ENCODE measurements around the gene TPPP3.

DNA sequence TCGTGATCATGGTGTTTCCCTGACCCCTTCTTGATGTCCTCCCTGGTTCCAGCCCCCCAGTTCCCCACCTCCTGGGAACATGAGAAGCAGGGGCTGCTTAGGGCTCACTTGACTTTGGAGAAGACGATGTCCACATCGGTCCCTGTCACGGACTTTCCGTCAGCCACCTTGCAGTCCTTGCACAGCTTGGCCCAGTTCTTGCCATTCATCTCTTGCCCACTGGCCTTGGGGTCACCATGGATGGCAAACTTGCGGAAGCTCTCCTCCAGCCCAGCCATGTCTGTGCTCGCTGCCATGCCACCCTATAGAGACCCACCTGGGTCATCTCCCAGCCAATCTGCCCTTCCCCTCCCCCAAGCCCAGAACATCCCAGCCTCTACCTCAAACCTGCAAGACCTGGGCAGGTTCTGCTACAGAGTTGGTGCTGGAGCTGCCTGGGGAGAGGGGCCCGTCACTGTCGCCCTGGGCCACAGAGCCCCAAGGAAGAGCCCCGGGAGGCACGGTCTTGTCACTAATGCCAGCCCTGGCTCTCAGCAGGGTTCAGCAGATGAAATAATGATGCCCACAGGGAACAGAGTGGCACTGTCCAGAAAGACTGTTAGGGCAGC is 2.4 kb downstream of the TPPP3 start:
- TF ChIP-seq, protein P1, sequence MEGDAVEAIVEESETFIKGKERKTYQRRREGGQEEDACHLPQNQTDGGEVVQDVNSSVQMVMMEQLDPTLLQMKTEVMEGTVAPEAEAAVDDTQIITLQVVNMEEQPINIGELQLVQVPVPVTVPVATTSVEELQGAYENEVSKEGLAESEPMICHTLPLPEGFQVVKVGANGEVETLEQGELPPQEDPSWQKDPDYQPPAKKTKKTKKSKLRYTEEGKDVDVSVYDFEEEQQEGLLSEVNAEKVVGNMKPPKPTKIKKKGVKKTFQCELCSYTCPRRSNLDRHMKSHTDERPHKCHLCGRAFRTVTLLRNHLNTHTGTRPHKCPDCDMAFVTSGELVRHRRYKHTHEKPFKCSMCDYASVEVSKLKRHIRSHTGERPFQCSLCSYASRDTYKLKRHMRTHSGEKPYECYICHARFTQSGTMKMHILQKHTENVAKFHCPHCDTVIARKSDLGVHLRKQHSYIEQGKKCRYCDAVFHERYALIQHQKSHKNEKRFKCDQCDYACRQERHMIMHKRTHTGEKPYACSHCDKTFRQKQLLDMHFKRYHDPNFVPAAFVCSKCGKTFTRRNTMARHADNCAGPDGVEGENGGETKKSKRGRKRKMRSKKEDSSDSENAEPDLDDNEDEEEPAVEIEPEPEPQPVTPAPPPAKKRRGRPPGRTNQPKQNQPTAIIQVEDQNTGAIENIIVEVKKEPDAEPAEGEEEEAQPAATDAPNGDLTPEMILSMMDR (IDR thresholded peaks at IDR 0.05; ENCODE audit: low read depth, low read length), result no peak
- TF ChIP-seq EZH2phosphoT487 (IDR thresholded peaks at IDR 0.05; ENCODE audit: low read depth), result no peak
